Measurements from ENCODE around the gene PHAF1.

DNA sequence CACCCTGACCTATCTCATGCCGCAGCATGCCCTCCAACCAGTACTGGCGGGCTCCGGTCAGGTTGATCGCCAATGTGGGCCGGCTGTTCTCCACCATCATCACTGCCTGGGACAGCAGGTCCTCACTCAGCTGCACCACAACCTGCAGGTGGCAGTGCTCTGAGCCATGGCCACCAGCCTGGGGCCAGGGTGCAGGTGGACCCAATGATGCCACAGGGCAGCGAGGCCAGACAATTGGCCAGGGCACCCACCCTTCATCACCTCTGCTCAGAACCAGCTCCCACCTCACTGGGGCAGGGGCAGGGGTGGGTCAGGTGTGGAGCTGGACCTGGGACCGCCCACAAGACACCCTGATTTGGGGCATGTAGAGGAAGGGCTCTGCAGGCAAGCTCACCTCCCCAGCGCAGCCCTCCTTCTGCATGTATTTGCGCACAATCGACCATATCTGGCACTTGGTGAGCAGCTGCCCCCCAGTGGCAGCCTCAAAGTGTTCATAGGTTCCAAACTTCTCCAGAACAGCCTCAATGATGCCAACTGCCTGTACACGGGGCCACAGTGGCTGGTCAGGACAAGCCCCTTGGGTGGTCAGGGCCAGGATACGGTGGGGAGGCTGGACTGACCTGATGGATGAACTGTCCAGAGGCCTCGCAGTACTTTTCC, 69.8 kb downstream of the PHAF1 start:
- TF ChIP-seq, protein P1, sequence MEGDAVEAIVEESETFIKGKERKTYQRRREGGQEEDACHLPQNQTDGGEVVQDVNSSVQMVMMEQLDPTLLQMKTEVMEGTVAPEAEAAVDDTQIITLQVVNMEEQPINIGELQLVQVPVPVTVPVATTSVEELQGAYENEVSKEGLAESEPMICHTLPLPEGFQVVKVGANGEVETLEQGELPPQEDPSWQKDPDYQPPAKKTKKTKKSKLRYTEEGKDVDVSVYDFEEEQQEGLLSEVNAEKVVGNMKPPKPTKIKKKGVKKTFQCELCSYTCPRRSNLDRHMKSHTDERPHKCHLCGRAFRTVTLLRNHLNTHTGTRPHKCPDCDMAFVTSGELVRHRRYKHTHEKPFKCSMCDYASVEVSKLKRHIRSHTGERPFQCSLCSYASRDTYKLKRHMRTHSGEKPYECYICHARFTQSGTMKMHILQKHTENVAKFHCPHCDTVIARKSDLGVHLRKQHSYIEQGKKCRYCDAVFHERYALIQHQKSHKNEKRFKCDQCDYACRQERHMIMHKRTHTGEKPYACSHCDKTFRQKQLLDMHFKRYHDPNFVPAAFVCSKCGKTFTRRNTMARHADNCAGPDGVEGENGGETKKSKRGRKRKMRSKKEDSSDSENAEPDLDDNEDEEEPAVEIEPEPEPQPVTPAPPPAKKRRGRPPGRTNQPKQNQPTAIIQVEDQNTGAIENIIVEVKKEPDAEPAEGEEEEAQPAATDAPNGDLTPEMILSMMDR (IDR thresholded peaks at IDR 0.05 in 2 of 3, conservative IDR thresholded peaks at IDR 0.05 in 1 of 3; ENCODE audit: insufficient read depth in 2 of 3, low read depth in 1 of 3, low read length in 3 of 3) = peak in 2 of 3 experiments; percentile 47 to 52; a peak in 3 of 6 replicates
- TF ChIP-seq, protein P2, sequence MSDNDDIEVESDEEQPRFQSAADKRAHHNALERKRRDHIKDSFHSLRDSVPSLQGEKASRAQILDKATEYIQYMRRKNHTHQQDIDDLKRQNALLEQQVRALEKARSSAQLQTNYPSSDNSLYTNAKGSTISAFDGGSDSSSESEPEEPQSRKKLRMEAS (CRISPR knock-in tag; IDR thresholded peaks at IDR 0.05) = no peak
- TF ChIP-seq KLF10 (CRISPR knock-in tag; IDR thresholded peaks at IDR 0.05) (no peak), ELF2 (CRISPR knock-in tag; IDR thresholded peaks at IDR 0.05) (no peak)

Data from K562 (cell line).